HL-60/S4 treated with retinoic acid at 250 ng/mL for 4 days and 3 days (cell line): ENCODE measurements around the gene SLC24A5.

ENCODE experiments used
- in situ Hi-C: fragments of 300-500 bp; cut with MboI; formaldehyde crosslinking; loops from 2 replicates; pipeline ENCODE4 v1.7.0; 2022; ENCODE audit warnings: low sequenced_read_pairs

The SLC24A5 gene

DNA sequence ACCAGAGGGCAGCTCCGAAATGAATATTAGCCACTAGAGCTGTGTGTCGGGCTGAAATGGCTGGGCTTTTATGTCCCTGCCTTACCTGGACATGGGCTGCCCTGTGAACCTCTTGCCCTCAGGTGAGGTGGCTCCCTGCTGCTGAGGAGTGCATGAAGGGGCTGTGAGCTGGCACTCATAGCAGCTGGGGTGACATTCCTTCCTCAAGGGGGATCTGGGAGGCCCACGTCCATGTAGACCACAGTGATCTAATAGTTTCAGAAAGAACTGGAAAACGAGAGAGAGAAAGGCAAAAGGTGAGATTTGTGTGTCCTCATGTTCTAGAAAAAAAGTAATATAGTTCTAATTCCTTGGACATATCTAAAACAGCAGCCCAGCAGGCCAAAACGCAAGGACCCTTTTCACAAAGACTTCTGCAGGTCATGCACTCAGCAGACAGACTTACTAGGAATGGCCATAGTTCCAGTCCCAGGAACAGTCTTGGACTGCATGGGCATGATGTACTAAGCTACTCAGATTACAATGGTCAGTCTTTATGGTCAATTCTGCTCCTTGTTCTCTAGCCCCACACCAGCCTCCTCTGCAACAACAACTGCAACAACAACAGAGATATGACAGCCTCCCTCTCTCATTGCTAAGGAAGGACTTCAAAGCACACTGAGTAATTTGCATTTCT lies 10.8 kb upstream of the SLC24A5 start:
- in situ Hi-C loops, result no loop called here

DNA sequence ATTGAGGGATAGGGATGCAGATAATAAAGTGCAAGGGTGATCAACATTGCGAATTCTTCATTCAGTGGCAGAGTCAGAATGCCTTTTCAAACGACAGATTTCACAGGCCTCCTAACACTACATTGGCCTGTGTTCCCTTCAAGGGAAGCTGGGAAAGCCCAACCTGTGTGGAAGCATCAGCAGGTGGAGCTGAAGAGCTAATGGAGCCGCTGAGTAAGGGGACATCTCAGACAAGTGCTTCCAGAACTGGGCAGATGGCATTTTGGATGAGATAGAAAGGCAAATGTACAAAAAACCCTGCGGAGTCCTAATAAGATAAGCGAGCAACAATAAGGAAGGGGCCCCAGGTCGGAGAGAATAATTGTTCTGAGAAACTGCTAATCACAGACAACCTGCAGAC lies 8.5 kb upstream of the SLC24A5 start:
- in situ Hi-C loops, result no loop called here

- in situ Hi-C loops, result no loop called here
Observed at GRCh38 chr15:48119277-48119676, 1.5 kb upstream of the SLC24A5 start.

GRCh38 chr15:48121849-48122248 lies 1.1 kb downstream of the SLC24A5 start:
- in situ Hi-C loops, result no loop called here

DNA sequence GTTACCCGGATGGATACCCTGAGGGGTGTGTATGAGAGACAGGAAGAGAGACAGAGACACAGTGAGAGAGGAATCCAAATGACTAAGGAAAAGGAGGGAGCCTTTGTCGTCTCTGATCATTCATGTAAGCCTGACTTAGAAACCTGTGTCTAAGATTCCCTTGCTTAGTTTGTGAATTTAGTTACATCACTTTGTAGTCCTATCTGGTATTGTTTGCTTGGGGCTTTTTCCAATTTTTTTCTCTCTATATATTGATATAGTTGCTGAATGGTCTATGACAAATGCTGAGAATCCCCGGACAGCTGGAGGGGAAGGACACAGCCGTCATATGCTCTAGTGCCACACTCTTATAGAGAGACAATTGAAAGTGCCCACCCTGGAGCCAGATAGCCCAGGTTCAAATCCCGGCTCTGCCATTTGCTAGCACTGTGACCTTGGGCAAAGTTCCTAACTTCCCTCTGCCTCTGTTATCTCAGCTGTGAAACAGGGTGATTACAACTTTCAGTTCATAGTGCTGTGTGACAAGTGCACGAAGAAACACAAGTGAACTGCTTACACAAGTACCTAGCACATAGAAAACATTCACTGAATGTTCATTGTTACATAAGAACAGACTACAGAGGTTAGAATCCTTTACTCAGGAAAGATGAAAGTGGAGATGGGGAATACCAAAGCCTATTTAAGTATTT lies 6.0 kb downstream of the SLC24A5 start:
- in situ Hi-C loops, result no loop called here

DNA sequence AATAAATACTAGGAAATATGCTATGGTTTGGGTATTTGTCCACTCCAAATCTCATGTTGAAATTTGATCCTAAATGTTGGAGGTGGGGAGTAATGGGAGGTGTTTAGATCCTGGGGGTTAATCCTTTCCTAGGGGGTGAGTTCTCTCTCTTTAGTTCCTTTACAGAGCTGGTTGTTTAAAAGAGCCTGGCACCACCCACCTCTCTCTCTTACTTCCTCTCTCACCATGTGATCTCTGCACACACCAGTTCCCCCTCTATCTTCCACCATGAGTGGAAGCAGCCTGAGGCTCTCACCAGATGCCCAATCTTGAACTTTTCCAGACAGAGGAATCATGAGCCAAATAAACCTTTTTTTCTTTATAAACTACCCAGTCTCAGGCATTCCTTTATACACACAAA lies 10.5 kb downstream of the SLC24A5 start:
- in situ Hi-C loops, result no loop called here

DNA sequence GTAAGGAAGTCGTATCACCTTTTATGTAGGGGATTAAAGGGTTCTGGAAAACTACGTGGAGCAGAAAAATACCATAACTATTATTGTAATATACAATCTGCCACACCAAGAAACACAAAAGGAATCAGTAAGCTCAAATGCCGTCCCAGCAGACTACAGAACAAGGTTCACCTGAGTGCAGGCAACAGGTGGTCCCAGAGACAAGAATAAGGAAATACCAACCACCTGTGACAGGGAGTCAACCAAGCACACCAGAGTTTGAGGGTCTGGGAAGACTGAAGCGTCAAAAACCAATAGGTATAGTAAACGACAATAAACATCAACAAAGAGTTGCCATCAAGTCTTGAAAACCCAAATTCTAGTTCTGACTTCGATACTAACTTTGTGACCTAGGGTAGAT lies 12.1 kb downstream of the SLC24A5 start:
- in situ Hi-C loops, result no loop called here

DNA sequence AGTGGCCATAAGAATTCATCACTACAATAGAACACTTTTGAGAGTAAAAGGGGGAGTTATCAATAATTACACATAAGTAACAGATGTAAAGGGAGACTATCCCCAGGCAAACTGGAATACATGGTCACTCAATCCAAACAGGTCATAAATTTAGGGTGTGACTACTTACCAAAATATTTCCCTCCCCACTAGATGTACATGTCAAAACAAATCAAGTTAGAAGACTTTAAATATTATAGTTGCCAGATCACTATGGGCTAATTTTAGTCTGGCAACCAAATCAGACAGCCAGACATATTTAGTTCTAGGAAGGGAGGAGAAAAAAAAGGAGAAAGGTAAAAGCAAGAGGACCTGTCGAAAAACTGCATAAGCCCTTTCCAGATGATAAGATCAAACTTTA lies 23.1 kb downstream of the SLC24A5 start:
- in situ Hi-C loops, result no loop called here

- in situ Hi-C loops, result no loop called here
Observed at GRCh38 chr15:48144889-48145288, 24.1 kb downstream of the SLC24A5 start.

GRCh38 chr15:48145923-48146322 lies 25.1 kb downstream of the SLC24A5 start:
- in situ Hi-C loops, result no loop called here

- in situ Hi-C loops, result no loop called here
Observed at GRCh38 chr15:48147358-48147757, 26.6 kb downstream of the SLC24A5 start.

GRCh38 chr15:48149858-48150257 lies 29.1 kb downstream of the SLC24A5 start:
- in situ Hi-C loops, result no loop called here

DNA sequence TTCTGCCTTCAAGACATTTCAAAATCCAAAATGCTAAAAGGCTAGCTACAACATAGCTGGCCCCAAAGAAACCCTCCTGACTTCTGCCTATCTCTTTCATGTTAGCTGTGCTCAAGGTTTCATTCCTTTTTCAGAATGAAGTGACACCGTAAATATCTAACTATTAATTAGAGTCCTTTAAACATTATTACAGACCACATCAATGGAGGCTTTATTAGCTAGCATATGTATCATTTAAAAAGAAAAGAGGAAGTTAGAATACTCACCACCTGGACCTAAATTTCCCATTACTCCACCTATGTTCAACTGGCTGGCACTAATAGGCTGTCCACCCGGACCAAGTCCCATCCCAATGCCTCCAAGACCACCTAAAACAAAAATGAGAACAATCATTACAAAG lies 32.7 kb downstream of the SLC24A5 start:
- in situ Hi-C loops, result no loop called here

DNA sequence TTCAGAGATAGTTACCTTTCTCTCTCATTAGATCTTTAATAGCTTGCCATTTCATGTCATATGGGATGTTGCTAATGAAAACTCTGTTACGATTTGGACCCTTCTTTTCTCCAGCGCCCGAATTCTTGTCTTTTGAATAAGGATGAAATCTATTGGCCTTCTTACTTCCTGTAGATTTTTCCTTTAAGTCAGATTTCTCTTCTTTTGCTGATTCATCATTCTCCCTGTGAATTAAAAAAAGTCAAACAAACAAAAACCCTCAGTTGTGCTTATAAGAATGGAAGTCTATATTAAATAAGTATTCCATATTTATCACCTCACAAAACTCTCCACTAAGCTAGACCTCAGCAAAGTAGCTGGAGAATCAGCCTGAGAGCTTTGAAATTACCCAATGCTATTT lies 47.8 kb downstream of the SLC24A5 start:
- in situ Hi-C loops, result no loop called here

GRCh38 chr15:48170981-48171380 lies 50.2 kb downstream of the SLC24A5 start:
- in situ Hi-C loops, result no loop called here

DNA sequence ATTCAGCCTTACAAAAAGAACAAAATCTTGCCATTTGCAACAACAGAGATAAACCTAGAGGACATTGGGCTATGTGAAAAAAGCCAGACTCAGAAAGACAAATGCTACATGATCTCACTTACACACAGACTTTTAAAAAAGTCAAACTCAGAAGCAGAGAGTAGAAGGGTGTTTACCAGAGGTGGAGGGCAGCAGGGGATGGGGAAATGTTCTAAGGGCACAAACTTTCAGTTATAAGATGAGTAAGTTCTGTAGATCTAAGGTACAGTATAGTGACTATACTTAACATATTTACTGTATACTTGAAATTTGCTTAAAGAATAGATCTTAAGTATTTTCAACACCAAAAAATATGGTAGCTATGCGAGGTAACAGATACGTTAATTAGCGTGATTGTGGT lies 54.3 kb downstream of the SLC24A5 start:
- in situ Hi-C loops, result no loop called here

- in situ Hi-C loops, result no loop called here
Observed at GRCh38 chr15:48176112-48176511, 55.3 kb downstream of the SLC24A5 start.

DNA sequence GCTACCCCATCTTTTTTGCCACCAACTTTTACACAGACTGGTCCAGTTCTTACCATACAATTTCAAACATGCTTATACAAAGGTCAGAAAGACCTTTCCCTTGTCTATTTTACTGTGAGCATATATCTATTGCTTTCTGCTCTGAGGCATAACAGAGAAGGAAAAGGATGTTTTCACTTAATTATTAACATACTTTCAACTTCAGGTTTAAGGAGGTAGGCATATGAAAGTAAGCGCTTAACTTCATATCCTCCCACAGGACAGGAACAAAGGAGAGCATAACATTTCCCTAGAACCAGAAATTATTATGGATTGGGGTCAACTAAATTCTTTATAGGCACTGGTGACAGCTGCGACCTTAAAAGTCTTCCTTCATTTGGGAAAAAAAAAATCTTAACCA lies 56.2 kb downstream of the SLC24A5 start:
- in situ Hi-C loops, result no loop called here

DNA sequence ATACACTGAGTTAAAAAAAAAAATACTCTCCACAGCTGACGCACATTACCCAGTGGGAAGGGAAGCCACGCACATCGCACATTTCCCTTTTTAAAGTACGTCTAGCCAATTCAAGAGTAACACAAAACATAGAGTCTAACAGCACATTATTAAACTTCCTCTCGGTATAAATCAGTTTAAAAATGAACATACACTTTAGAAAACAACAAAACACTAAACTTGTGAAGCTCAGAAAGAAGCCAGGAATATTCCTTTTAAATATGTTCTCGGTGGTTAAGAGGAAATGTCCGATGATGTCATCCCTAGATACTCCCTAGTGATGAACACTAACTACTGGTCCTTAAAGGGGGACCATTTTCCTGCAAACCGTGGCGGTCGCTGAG lies 56.6 kb downstream of the SLC24A5 start:
- in situ Hi-C loops, result no loop called here

DNA sequence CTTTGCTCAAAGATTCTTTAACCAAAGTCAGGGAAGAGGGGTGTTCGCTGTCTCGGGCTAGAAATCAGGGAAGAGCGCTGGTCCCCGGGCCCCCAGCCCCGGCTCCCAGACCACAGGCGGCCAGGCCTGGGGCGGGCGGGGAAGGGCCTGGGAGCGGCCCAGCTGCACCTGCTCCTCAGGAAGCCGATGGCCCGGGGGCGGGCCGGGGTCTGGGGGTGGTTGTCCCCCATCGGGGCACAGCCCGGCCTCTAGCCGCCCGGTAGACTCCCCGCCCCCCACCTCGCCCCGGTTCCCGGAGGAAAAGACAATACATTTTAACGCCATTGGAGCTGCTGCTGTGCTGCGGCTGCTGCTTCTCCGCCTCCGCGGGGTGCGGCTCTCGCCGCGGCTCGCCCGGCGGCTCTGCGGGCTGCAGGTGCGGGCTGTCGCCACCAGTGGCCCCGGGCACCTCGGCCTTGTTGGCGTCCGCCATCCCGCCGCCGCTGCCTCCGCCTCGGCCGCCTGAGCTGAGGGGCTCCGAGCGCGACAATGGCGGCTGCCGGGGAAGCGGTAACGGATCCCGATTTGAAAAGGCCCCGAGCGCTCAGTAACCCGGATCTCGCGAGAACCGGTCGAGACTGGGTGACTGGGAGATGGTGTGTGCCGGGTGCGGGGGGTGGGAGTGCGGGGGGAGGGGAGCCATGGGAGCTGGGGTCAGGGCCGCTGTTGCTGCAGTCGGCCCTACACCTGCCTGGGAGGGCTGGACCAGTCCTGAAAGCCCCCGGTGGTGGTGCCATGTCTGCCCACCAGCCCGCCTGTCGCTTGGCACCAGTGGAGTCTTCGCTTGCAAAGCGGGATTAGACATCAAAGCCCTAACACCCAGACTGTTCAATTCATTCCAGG lies 57.2 kb downstream of the SLC24A5 start, which contains the start of gene MYEF2:
Gene MYEF2 (minus strand): TSS at position 530 of the 882 bp plus-strand sequence. CDS start 58 bp downstream, at position 472.
- in situ Hi-C loops, result no loop called here

DNA sequence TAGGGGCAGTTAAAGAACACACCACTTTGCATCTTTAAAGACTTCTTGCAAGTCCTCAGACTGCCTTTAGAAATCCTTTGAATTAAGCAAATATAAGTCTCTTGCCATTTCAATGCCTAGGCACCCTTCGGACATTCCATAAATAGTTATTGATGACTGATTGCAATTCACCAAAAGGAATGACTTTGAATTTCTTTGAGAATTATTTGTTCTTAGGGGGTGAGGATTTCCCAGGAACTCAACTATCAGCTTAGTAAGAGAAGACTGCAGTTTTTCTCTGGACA lies 57.8 kb downstream of the SLC24A5 start:
- in situ Hi-C loops, result no loop called here

DNA sequence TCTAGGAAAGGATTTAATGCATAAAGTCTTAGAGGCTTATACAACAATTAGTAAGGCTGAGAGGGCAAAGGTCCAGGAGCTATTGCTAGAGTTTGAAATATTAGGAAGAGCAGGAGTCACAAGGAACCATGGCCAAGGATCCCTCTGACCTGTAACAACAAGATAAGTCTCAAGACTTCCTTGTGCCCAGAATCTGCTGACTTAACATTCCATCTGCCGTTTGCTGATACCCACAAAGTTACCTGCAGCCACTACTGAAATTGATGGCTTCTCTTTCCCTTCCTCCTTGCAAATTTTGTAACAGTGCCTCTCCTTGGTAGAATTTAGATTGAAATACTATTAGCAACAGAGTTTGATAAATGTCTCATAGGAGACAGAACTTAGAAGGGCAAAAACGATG lies 62.0 kb downstream of the SLC24A5 start:
- in situ Hi-C loops, result no loop called here
